Measurements from ENCODE around the gene TOR3A. TPM values are rescaled to one million over a fixed set of nuclear protein-coding genes. Genes with fewer than 3 reads are reported as not detected.
"Not testable (repeated sequence)": the region's sequence is repeated elsewhere in the genome, so short reads cannot be mapped to it uniquely, and the experiment has no call there.

Gene TOR3A
- total RNA-seq, 1 donor from 2014 or later = 94.8 TPM

DNA sequence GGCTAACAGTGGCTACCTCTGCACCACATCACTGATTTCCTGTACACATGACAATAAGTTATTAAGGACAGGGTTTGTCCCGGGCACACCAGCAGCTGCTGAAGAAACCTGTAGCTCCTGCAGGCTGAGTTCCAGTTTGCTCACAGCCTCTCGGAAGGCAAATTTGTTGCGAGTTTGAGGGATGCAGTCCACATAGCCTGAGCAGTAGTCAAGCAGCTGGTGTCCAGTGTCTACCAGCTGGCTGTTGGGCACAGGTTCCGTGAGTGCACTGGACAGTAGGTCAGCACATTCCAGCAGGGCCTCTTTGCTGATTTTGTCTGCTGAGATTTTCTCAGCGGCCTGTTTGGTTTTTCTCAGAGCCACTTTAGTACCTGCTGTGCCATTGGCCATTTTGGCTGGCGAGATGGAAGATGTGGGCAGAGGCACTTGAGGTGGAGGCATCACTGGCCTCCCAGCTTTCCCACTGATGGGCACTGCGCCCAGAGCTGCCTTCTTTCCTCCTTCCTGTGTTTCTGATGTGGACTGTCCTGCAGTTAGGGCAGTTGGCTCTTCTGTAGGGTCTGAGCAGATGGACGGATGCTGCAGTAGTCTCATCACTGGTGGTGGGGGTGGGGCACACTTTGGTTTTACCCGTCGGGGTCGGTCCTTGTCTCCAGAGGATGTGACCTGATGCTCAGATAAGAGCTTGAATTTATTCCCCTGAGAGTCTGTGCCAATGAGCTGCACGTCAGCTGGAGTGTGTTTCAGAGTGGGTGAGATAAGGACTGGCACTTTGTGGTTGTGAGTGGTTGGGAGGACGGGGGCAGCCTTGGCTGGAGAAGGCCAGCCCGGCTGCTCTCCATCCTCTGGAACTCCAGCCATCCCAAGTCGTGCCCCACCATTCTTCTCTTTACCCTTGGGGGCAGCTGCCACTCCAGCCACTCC lies 26.1 kb downstream of the TOR3A start:
- peak; percentile 81 for DNase-seq (ENCODE audit: low read depth)

DNA sequence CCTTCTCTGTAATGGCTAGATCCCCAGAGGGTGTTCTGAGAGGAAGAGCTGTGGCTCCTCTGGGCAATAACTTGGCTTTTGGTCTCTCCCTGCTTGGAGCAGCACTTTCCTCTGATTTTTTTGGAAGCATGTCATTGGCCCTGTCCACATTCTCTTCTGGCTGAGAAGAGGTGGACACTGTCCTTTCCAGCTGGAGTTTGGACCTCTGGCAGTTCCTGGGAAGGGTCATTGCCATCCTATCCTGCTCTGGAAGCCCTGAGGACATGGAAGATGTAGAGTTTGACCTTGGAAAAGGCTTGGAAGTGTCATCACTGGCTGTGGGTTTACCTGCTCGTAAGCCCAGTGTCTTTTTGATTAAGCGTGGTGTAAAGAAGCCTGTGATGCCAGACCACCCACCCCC lies 26.8 kb downstream of the TOR3A start:
- no peak for DNase-seq (ENCODE audit: low read depth)

DNA sequence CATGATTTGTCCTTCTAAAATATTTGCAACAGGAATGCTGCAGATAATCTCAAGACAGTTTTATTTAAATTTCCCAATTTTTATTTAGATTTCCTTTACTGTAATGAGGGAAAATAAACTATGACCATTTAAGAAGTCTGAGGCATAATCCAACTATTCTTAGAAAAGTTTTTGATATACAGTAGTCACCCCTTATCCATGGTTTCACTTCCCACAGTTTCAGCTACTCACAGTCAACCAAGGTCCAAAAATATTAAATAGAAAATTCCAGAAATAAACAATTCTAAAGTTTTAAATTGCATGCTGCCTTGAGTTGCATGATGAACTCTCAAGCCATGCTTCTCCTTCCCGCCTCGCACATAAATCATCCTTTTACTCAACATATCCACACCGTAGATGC lies 33.3 kb downstream of the TOR3A start:
- no peak for DNase-seq (ENCODE audit: low read depth)

DNA sequence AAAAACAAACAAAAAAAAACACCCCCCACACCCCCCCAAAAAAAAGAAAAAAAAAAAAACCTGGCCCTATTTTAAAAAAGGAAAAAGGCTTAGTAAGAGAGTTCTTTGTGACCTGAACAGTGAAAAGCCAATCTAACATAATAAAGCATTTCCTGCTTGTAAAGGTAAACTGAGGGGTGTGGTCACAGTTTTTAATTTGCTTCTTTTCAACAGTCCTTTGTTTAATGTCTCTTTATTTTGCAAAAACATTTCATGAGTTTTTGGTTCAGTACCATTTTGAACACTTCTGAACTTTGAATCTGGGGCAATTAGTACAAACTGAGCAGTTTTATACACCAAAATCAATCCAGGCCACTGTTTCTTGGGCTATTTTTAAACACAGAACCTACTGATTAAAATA lies 37.6 kb downstream of the TOR3A start:
- DNase-seq (ENCODE audit: low read depth) = no peak

DNA sequence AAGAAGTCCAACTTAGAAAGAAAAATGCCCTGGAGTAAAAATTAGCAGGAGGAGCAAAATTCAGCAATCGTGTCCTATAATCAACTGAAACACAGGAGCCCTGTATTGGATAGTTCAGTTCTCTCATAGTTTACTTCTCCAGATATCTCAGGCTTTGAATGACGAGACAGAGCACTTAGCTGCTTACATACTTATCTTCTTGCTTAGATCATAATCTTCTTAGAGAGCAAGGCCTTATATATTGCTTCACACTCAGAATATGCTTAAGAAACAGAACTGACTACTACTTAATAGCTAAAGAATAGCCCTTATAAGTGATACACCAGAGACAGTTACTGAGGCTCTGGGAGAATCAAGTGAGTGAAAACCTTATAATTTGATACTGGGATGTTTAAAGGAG lies 38.9 kb downstream of the TOR3A start:
- no peak for DNase-seq (ENCODE audit: low read depth)

DNA sequence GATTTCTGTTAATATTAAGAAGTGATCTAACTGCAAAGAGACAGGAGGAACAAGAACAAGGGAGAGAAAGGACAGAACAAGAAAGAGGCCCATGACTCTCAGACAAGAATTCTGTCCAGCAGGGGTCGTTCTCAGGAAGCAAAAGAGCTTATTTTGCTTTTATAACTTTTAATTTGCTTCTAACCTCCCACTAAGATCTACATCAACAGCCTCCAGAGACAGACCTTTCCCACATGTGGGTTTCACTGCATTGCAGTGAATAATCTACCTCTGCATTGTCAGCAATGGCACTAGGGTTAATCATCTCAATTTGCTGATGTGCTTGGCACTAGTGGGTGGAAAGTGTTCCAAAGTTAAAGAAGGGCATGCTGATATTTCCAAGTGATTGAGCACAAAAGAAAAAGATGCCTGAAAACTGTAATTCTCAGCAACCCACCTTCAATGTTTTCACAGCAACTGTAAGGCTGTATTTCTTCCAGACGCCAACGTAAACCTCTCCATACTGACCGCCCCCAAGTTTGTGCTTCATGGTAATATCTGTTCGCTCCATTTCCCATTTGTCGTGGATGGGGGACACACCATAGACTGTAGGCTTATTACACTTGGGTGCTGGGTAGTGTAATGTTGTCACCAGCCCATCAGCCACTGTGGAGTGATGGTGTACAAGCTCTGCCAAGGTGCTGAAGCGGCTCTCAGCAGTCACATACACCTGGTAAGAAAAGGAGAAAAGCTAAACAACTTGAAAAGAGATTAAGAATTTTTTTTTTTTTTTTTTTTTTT lies 39.5 kb downstream of the TOR3A start:
- DNase-seq (ENCODE audit: low read depth) = peak; percentile 41

DNA sequence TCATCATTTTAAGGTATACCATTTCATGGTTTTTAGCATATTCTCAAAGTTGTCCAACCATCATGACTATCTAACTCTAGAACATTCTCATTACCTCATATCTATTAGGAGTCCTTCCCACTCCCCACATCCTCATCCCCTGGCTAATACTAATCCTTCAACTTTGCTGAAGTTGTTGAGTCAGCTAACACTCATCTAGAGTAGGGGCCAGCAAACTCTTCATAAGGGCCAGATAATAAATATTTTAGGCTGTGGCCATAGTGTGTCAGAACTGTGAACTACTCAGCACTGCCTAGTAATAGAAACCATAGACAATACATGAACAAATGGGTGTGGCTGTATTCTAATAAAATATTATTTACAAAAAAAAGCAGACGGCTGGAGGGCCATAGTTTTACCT lies 43.0 kb downstream of the TOR3A start:
- no peak for DNase-seq (ENCODE audit: low read depth)

DNA sequence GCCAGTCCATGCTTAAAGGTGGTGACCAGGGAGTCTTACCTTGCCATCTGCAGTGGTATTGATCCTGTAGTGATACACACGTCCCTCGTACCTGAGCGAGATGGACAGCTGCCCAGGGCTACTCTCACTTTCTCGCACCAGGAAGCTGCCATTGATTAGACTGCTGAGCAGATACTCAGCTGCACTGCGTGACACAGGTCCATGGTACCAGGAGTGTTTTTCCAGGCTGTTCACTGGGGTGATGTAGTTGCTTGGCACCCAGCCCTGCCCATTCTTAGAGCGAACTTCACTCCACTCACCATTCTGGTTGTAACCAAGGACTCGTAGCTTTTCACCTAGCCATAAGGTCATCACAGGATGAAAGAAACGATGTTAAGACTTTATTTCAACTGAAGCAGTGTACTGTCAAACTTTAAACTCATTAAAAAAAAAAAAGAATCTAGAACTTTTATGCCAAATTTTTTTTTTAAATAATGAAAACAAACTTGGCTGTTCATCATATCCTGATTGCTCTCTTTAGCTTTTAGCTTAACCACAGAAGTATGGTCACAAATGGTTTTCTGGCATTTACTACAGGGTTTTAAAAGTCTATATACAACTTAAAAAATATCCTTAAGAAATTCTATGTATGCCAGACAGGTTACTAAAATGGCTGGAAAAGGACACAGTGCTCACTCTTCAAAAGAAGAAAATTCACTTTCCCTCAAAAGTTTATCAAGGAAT lies 44.6 kb downstream of the TOR3A start:
- DNase-seq (ENCODE audit: low read depth) = peak; percentile 43

DNA sequence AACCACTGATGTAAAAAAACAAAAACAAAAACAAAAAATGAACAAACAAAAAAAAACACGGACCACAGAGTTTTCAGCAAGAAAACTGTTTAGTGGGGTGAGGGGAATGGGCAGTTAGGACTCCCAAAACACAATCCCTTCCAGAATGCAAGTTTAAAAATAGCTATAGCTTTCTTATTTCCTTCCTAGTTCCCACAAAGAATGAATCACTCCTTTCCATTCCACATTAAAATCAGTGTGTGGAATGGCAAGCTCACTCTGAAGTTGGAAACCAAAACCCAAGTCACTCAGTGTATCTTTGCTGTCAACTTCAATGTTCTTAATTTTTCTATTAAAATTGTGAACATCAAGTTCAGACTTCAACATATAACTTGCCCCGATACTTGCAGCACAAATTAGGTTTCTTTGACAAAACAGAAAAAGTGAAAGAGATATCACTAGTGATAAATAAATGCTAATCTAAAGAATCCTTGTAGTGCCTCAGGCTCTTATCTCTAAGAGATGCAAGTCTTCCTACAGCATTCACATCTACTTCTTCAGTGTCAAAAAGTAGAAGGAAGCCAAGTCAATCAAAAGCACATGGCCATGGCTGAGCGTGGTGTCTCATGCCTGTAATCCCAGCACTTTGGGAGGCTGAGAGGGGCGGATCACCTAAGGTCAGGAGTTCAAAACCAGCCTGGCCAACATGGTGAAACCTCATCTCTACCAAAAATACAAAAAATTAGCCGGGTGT lies 45.5 kb downstream of the TOR3A start:
- peak; percentile 66 for DNase-seq (ENCODE audit: low read depth)

DNA sequence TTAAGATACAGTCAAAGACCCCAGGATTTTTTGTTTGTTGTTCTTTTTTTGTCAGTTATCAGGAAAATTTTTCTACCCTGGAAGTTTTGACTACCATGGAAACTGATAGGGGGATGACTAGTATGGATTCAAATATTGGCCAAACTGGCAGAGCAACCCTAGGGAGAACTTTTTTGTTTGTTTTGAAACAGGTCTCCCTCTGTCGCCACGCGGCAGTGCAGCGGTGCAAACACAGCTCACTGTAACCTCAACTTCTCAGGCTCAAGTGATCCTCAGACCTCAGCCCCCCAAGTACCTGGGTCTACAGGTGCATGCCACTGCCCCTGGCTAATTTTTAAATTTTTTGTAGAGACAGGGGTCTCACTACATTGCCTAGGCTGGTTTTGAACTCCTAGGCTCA lies 46.6 kb downstream of the TOR3A start:
- DNase-seq (ENCODE audit: low read depth) = no peak

DNA sequence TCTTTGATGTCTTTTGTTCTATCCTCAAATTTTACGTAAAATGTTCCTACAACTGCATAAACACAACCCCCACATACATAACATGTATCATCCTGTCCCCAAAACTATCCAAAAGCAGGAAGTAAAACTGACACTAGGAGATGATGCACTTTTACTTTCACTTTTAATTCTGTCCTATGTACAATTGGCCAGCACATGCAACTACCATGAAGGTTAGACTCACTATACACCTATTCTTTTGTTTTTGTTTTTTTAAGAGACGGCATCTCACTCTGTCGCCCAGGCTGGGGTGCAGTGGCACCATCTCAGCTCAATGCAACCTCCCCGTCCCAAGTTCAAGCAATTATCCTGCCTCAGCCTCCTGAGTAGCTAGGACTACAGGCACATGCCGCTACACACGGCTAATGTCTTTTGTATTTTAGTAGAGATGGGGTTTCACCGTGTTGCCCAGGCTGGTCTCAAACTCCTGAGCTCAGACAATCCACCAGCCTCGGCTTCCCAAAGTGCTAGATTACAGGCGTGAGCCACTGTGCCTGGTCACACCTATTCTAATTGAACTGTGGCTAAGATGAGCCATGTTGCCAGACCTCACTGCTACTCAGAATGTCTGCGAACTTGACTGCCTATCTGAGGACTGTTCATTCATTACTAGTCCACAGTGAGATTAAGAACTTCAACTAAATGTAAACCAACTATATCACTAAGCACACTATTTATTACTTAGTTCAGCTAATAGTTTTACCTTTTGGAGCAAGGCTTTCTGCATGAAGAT lies 48.0 kb downstream of the TOR3A start:
- DNase-seq (ENCODE audit: low read depth) = no peak

DNA sequence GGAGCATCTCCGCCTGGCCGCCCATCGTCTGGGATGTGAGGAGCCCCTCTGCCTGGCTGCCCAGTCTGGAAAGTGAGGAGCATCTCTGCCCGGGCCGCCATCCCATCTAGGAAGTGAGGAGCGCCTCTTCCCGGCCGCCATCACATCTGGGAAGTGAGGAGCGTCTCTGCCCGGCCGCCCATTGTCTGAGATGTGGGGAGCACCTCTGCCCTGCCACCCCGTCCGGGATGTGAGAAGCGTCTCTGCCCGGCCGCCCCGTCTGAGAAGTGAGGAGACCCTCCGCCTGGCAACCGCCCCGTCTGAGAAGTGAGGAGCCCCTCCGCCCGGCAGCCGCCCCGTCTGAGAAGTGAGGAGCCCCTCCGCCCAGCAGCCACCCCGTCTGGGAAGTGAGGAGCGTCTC lies 53.3 kb downstream of the TOR3A start:
- not testable (repeated sequence) for DNase-seq (ENCODE audit: low read depth)

DNA sequence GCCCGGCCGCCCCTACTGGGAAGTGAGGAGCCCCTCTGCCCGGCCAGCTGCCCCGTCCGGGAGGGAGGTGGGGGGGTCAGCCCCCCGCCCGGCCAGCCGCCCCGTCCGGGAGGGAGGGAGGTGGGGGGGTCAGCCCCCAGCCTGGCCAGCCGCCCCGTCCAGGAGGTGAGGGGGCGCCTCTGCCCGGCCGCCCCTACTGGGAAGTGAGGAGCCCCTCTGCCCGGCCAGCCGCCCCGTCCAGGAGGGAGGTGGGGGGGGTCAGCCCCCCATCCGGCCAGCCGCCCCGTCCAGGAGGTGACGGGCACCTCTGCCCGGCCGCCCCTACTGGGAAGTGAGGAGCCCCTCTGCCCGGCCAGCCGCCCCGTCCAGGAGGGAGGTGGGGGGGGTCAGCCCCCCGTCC lies 53.8 kb downstream of the TOR3A start:
- not testable (repeated sequence) for DNase-seq (ENCODE audit: low read depth)

DNA sequence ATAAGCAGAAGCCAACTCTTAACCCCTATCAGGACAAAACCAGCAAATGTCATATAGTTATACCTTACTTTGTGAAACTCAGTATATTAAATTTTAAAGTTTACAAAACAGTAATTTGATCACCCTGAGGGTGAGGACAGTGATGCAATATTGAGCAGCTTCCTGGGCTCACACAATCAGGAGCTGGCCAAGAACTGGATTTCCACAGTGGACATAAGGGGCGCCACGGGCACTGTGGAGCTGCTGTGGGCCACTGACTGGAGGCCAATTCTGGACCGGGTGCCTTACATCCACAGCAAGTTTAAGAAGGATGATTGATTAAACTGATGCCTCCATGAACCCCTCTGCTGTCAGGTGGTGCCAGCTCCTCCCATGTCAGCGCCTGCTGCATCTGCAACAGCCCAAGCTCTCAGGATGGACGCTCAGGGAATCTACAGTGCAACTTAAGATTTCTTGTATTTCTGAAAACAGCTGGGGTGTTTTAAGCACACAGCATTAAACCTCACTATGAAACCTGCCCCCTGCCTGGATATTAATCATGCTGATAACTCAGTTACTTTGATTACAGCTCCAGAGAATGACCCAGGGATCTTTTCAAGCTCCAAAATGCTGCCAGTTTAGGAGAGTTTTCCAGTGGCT lies 55.9 kb downstream of the TOR3A start:
- peak; percentile 47 for DNase-seq (ENCODE audit: low read depth)

DNA sequence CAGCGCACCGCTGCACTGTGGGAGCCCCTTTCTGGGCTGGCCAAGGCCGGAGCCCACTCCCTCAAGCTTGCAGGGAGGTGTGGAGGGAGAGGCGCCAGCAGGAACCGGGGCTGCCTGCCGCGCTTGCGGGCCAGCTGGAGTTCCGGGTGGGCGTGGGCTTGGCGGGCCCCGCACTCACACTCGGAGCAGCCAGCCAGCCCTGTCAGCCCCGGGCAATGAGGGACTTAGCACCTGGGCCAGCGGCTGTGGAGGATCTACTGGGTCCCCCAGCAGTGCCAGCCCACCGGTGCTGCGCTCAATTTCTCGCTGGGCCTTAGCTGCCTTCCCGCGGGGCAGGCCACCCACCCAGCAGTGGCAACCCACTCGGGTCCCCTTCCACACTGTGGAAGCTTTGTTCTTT lies 56.9 kb downstream of the TOR3A start:
- DNase-seq (ENCODE audit: low read depth) = not testable (repeated sequence)

DNA sequence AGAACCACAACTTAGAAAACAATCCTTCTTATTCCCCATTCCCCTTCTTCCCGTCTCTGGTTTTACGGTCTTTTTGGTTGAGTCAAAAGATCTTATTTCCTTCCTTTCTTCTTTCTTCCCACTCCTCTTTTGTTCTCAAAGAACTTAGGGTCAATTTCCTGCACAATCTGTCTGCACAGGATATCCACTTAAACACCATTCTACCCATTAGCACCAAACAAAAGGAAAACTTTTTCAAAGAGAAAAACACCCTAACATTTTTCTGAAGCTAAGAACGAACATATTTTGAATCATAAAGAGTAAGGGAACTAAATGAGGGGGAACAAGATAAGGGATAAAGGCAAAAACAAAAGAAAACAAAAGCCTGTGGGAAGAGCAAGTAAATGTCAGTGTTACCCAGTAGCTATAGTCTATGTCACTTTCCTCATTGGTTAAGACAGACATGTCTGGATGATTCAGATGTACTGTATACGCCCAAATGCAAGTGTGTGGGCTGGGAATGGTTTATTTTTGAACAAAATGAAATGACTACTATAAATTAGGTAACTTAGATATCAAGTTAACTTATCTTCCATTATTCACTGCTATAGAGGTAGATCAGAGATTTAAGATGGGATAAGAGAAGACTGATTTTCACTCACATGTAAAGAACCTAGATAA lies 59.9 kb downstream of the TOR3A start:
- DNase-seq (ENCODE audit: low read depth) = peak; percentile 51

DNA sequence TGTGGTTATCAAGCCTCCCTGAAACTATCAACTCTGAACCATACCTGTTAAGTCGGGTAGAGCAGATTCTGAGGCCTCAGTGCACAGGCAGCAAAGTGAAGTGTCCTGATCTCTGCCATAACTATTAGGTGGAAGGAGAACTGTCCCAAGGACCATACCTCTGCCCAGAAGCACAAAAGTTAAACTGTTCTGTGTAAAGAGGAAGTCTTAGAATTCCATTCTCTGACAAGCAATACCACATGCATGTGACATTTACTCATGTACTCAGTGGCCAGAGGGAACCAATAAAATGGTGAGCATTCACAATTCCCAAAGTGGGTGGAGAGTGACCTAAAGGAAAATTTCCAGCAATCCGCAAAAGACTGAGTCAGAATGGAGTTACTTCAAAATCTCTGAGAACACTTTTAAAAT lies 61.0 kb downstream of the TOR3A start:
- peak; percentile 94 for DNase-seq (ENCODE audit: low read depth)

DNA sequence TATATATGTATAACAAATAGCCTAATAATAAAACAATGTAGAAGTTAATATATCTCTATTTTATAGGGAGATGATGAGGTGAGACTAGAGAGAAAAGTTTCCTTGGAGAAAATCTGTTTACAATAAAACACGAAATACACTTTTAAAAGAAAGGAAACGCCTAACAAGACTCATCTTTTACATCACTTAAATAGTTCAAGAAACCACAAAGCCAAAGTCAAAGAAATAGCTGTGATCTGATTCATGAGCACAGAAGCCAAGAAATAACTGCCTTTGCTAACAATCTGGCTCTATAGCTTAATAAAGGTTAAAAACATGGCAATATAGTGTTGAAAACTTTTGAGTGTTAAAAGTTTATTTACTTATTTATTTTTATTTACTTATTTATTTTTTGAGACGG lies 61.5 kb downstream of the TOR3A start:
- DNase-seq (ENCODE audit: low read depth) = peak; percentile 87

DNA sequence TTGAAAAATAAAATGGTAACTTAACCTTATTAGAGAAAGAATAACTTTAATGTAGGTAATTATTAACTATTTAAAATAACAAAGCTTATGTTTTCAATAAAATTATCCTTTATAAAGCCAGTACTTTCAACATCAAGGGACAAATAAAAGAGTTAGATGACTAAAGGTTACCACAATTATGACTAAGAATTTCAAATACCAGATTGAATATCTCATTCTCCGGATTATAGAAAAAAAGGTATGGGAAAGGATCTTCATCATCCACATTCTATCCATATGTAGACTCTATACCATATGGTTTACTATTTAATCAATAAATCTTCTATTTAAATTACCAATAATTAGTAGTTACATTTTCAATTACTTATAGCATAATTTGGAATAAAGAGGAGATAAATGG lies 62.8 kb downstream of the TOR3A start:
- DNase-seq (ENCODE audit: low read depth) = no peak

Data from myocyte (in vitro differentiated cells).